GM19372 (cell line): ENCODE data around the gene EDC3.
A peak's percentile ranks its signal among the peaks of the same experiment; 100 is the strongest.

ENCODE experiments used
- ATAC-seq: cut with Tn5 transposase; IDR thresholded peaks from one replicate; pipeline ENCODE4 v1.9.1; 2021; ENCODE audit warnings: mild to moderate bottlenecking, low read depth, moderate library complexity; ENCODE audit not compliant: unreplicated experiment

The EDC3 gene

DNA sequence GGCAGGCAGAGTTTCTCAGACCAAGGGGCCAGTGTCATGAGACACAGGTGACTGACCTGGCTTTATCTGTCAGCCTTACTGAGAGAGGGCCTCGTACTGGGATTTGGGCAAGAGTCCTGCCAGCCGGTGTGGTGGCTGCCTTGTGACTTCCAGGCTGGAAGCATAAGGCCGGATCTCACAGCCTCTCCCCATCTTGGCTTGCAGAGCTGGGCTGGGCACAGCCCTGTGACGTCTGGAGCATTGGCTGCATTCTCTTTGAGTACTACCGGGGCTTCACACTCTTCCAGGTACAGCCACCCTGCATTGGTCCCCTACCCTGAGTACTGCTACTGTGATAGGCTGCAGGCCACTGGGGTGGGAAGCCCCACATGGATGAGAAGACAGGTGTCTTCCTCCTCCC, 68.1 kb downstream of the EDC3 start:
- ATAC-seq, result no peak

DNA sequence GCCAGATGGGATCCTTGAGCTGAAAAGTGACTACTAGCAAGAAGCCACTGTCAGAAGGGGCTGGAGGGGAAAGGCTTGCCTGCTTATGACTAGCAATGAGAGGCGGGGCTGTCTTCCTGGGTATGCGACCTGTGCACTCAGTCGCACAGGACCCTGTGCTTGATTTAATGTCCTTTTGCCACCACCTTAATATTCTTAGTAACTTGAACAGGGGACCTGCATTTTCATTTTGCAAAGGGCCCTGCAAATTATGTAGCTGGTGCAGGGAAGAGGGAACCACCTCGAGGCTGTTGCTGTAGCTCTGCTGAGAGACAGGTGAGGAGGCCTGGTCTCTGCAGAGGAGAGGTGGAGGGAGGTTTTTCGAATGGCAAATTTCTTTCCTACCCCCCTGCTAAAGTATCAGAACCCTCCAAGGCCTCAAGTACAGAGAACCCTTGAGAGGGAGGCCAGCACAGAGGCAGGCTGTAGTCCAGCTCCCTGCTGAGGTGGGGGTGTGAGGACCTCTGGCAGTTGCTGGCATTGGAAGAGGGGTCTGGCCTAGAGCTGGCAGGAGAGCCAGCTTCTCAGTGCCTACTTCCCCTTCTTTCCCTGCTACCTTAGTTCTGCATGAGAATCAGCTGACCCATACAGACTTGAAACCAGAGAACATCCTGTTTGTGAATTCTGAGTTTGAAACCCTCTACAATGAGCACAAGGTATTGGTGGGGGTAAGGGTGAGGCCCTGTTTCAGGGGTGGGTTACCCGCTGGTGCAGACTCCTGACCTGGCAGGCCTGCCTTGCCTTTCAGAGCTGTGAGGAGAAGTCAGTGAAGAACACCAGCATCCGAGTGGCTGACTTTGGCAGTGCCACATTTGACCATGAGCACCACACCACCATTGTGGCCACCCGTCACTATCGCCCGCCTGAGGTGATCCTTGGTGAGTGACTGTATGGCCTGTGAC, 68.8 kb downstream of the EDC3 start:
- ATAC-seq, result no peak

DNA sequence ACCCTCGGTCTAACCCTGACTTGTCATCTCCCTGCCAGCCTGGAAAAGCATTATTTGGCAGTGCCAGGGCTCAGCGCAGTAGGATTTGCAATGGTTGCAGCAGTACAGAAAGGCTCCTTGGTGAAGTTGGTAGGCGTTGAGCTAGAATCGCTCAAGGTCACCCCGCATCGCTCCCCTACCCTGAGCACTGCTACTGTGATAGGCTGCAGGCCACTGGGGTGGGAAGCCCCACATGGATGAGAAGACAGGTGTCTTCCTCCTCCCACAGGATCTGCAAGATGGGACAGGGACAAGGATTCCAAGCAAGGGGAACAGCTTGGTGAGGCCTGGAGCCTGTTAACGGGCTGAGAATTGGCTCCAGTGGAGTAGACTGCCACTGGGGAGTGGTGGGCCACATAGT, 69.5 kb downstream of the EDC3 start:
- no peak for ATAC-seq

GRCh38 chr15:74625693-74626092, 70.1 kb downstream of the EDC3 start:
- no peak for ATAC-seq

DNA sequence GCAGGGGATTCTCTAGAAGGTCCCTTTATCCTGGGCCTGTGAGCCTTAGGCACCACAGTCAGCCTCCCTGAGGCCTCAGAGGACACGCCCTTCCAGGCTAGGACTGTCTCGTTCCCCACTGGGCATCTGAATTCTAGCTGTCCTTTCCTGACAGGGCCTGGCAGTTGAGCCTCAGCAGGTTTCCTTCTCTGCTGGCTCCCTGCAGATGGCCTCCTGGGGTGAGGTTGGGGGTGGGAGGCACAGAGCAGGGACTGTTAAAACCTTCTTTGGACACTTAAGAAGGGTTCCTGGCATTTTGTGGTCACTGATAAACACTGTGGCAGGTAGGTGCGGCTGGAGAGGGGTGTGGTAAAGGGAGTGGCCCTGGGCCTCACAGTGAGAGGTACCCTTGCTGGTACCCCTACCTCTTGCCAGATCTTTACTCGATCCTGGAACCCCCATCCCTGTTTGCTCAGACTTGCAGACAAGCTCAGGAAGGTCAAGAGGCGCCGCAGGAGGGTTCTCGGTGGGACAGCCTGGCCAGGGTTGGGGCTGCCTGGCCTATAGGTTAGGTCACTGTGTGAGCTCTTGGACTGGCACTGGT, 71.7 kb downstream of the EDC3 start:
- ATAC-seq, result no peak

DNA sequence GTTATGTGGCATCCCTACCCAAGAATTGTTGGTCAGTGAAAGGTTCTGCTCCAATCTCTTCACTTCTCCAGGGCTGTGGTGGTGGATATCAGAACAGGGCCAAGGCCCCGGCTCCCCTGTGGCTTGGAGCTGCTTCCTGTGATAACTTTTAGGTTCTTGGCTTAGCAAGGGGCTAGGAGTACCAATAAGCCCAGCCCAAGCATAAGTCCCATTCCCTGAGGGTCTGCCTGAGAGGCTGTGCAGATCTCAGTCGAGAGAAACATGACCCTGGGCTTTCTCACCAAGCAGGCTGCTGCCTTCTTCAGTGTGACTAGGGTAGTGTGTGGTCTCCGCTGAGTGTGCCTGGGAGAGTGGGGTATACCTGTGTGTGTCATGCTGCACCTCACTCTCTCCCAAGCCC, 73.1 kb downstream of the EDC3 start:
- ATAC-seq, result no peak

DNA sequence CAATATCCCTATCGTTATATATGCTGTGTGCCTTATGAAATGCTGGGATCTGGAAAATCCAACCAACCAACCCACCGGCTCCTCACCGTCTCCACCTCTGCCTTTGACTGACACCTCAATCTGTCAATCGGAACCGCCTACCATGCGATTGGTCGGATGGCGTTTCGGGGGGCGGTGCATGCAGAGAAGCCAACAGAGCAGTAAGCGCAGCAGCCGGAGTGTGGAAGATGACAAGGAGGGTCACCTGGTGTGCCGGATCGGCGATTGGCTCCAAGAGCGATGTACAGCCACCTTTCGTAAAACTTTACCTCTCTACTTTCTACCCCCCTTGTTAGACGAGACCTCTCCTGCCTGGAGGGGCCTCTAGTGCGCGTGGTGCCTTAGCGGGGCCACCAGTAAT, 73.9 kb downstream of the EDC3 start:
- no peak for ATAC-seq

DNA sequence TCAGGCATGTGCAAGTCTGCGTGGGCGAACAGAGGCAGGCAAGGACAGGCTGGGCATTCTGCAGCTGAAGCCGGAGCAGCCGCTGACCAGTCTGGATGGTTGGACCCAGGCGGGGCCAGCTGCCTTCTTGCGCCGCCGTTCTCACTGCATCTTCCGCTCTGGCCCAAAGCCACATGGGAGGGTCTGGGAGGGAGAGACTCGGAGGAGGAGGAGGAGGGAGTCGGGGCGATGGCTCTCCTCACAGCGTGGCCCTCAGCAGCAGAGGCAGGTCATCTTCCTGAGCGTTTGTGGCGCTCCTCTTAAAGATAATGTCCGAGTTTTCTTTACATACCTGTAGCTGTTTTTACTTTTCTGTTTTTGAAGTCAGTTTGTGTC, 74.3 kb downstream of the EDC3 start:
- no peak for ATAC-seq

GRCh38 chr15:74620636-74621545, 74.9 kb downstream of the EDC3 start:
- ATAC-seq, result no peak

- ATAC-seq, result no peak
Observed at GRCh38 chr15:74619916-74620635, 75.7 kb downstream of the EDC3 start.

DNA sequence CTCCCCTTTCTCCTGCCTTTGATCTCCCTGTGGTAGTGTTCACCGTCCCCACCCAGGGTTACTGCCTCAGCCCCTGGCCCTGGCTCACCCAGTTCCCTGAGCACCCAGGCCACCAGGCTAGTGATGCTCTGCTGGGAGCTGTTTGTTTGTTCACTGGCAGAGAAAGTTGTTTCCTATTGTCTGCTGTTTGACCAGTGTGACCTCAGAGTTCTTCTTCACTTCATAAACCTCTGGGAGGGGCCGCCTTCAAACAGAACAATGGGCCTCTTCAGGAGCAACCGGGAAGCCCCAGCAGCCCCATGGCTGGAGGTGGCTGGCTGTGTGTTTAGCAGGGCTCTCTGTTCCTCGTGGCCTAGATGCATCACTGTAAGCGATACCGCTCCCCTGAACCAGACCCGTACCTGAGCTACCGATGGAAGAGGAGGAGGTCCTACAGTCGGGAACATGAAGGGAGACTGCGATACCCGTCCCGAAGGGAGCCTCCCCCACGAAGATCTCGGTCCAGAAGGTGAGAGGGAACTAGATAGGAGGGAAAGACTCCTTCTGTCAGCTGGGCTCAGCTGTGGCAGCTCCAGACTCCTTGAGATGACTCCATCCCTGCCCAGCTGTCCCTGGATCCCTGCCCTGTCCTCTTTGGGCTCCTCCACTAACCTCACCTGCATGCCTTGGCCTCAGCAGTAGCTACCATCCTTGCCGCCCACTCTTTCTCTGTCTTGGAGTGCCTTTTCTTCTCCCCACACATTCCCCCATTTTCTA, 76.8 kb downstream of the EDC3 start:
- no peak for ATAC-seq

DNA sequence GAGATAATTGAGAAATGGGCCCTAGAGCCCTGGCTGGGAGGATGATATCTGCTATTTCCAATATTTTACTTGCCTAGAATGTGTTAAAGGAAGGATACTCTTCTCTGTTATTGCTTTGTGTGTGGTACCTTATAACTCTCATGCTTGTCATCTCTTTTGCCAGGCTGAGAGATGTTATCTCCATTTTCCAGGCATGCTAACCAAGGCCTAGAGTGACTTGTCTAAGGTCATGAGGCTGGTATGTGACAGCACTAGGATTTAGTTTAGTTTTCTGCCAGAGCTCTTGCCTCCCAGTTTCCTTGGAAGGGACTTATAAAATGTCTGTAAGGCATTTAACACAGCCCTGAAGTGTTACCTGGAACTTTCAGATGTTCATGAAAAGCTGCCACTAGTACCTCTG, 78.8 kb downstream of the EDC3 start:
- ATAC-seq, result no peak

- ATAC-seq, result no peak
Observed at GRCh38 chr15:74616366-74616939, 79.4 kb downstream of the EDC3 start.

GRCh38 chr15:74615508-74616365, 80.1 kb downstream of the EDC3 start, which contains the start of gene CLK3:
CLK3 (plus strand) TSS chr15:74615836; CDS start chr15:74619197, 3,361 bp downstream.
- peak; percentile 77 for ATAC-seq

GRCh38 chr15:74614744-74615507, 80.9 kb downstream of the EDC3 start:
- ATAC-seq, result peak; percentile 45

DNA sequence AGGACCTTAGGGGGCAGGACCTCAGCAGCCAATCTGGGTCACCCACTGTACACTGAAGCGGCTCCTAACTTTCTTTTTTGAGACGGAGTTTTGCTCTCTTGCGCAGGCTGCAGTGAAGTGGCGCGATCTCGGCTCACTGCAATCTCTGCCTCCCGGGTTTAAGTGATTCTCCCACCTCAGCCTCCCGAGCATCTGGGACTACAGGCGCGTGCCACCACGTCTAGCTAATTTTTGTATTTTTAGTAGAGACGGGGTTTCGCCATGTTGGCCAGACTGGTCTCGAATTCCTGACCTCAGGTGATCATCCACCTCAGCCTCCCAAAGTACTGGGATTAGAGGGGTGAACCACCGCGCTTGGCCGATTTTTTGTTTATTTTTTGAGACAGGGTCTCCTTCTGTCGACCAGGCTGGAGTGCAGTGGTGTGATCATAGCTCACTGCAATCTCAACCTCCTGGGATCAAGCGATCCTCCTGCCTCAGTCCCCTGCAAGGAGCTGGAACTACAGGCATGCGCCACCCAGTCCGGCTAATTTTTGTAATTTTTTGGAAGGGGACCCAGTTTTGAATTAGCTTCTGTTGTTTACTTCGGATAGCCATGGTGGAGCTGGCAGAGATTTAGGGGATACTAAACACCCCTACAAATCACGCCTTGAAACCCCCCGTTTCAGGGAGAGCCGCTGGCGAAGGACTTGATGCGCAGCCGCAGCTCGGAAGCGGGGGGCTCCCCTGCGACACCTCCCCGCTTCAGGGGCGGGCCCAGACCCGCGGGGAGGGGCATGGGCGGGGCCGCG, 81.7 kb downstream of the EDC3 start:
- no peak for ATAC-seq
